Cardiac septum (tissue), 1 donor: ENCODE data around the gene JPT1. TPM values are rescaled to one million over a fixed set of nuclear protein-coding genes. Genes with fewer than 3 reads are reported as not detected.

ENCODE experiments used
- DNase-seq: peaks from one replicate; pipeline ENCODE4 v3.0.0-alpha.2; 2020; ENCODE audit warnings: low spot score
- intact Hi-C: fragments of 100-400 bp; cut with DNase I; formaldehyde crosslinking; loops from one replicate; pipeline ENCODE4 v1.14.0; 2022
- total RNA-seq: library from RNA; stranded (reverse); fragmentation: NEBNext Ultra II Directional; extraction: Animal tissue kit (Norgen Biotek cat#: 25700); gene quantifications from one replicate; pipeline ENCODE4 v1.2.1, GENCODE V29; 2021
- donor health status: DM: no; HTN: no; CAD: no.

JPT1 gene
- total RNA-seq, 1 donor from 2014 or later, result 15.2 TPM

- DNase-seq, result no peak
- intact Hi-C loops, result loop anchor here (5.0 kb wide), 2 partner anchors 40 to 150 kb away; partner anchors contain the start of gene JPT1
Measured at GRCh38 chr17:75111777-75112335, 42.5 kb downstream of the JPT1 start.

GRCh38 chr17:75110234-75110937, 43.9 kb downstream of the JPT1 start:
- intact Hi-C loops, result loop anchor here (5.0 kb wide), 2 partner anchors 42 to 148 kb away; partner anchors contain the start of gene JPT1

GRCh38 chr17:75109407-75110233, 44.7 kb downstream of the JPT1 start, which contains the start of gene ARMC7:
Gene ARMC7, plus strand, starts transcription at chr17:75109969. Its CDS starts 320 bp downstream, at chr17:75110289.
- DNase-seq, result peak; percentile 97
- intact Hi-C loops, result loop anchor here (5.0 kb wide), 2 partner anchors 43 to 147 kb away; partner anchors contain the start of gene JPT1

More at GRCh38 chr17:75110234-75110937, 43.9 kb downstream of the JPT1 start:
- DNase-seq, result no peak

DNA sequence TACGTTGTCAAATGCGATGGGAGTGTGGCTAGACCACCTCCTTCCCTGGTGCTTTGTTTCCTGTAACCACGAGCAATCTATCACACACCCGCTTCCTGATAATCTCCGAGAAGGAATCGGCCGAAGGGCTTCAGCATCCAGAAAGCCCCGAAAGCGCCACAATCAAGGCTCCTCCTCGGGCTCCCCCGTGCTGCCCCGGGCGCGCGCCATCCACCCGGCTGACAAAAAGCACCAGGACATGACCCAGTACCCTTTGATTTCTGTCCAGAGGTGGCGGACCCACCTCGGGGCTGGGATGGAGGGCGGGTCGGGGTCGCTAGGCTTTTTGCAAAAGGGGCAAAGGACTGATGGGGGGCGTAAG, 45.3 kb downstream of the JPT1 start:
- no peak for DNase-seq
- intact Hi-C loops, result no loop called here

GRCh38 chr17:75108193-75108592, 46.1 kb downstream of the JPT1 start:
- intact Hi-C loops, result no loop called here
- DNase-seq, result no peak

- DNase-seq, result no peak
- intact Hi-C loops, result no loop called here
Measured at GRCh38 chr17:75105126-75106080, 48.9 kb downstream of the JPT1 start.

GRCh38 chr17:75103601-75104554, 50.4 kb downstream of the JPT1 start:
- intact Hi-C loops, result no loop called here

GRCh38 chr17:75102385-75102821, 51.9 kb downstream of the JPT1 start:
- intact Hi-C loops, result no loop called here
- DNase-seq, result no peak

More at GRCh38 chr17:75103601-75104554, 50.4 kb downstream of the JPT1 start:
- DNase-seq, result no peak

DNA sequence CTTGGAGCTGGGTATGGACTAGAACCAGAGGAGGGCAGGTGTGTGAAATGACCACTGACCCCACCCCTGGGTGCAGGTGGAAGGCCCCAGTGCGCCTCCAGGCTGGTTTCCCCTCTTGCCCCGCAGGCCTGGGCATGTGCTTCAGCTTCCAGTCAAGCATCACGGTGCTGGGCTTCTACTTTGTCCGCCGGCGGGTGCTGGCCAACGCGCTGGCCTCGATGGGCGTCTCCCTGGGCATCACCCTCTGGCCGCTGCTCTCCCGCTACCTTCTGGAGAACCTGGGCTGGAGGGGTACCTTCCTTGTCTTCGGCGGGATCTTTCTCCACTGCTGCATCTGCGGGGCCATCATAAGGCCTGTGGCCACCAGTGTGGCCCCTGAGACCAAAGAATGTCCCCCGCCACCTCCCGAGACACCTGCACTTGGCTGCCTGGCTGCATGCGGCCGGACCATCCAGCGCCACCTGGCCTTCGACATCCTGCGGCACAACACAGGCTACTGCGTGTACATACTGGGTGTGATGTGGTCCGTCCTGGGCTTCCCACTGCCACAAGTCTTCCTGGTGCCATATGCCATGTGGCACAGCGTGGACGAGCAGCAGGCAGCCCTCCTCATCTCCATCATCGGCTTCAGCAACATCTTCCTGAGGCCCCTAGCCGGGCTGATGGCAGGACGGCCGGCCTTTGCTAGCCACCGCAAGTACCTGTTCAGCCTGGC, 54.3 kb downstream of the JPT1 start:
- intact Hi-C loops, result no loop called here
- no peak for DNase-seq

DNA sequence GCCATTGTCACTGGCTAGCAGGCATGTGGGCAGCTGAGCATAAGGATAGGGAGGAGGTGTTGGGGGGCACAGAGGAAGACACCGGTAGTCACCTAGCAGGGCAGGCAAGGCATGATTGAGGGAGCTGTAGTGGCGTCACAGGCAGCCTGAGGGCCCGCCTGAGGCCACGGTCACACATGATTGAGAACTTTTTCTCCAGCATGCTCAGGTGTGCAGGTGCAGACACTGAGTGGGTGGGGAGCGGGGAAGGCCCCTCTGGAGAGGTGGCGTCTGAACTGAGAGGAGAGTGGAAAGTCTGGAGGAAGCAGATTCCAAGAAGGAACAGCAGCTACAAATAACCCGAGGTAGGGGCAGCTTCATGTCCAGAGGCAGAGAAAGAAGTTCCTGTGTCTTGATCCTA, 55.5 kb downstream of the JPT1 start:
- no peak for DNase-seq
- intact Hi-C loops, result no loop called here

- no peak for DNase-seq
- intact Hi-C loops, result no loop called here
Measured at GRCh38 chr17:75097865-75098264, 56.4 kb downstream of the JPT1 start.

GRCh38 chr17:75096082-75096625, 58.2 kb downstream of the JPT1 start:
- intact Hi-C loops, result no loop called here
- DNase-seq, result peak; percentile 91

DNA sequence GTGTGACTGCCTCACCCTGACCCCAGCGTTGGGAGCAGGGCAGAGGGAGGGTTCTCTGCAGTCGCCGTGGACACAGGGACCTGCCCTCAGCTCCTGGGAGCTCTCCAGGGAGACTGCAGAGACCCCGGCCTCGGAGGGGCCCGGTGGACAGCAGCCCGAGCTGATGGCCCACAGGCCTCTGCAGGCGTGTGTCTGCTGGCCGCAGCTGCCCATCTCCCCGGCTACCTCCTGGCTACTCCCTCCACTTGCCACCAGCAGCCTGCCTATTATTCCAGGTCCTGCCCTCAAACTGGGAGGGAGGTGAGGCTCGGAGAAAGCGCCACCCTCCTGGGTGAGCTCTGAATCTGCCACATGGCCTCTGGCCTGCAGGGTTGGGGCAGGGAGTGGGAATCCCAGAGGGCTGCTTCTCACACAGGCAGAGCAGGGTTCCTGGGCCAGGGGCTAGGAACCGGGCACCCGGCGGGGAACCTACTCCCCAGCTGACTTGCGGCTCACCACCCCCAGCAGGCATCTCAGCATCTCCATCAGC, 59.4 kb downstream of the JPT1 start:
- intact Hi-C loops, result no loop called here
- DNase-seq, result no peak

DNA sequence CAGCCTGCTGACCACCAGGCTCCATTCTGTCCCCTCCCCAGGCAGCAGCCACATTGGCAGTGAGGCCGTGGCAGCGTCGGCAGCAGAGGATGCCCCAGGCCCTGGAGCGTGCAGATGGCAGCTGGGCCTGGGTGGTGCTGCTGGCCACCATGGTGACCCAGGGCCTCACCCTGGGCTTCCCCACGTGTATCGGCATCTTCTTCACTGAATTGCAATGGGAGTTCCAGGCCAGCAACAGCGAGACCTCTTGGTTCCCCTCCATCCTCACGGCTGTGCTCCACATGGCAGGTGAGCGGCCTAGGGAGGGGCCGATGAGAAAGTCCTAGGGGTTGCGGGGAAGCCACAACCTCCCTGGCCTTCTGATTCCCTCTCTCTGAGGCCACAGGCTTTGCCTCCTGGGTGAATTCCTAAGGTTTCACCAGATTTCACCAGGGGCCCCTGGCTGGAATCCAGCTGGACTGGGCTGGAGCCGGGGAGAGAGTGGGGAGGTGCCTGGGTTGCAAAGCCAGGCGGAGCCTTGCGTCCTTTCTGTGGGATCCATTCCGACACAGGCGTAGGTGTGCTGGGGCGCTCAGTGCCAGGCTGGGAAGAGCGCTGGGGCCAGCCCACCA, 60.7 kb downstream of the JPT1 start:
- no peak for DNase-seq
- intact Hi-C loops, result no loop called here

- no peak for DNase-seq
- intact Hi-C loops, result no loop called here
Measured at GRCh38 chr17:75091855-75092327, 62.4 kb downstream of the JPT1 start.
